ENCODE results near the gene ZIC4.
A peak's percentile ranks its signal among the peaks of the same experiment; 100 is the strongest.

Gene ZIC4

DNA sequence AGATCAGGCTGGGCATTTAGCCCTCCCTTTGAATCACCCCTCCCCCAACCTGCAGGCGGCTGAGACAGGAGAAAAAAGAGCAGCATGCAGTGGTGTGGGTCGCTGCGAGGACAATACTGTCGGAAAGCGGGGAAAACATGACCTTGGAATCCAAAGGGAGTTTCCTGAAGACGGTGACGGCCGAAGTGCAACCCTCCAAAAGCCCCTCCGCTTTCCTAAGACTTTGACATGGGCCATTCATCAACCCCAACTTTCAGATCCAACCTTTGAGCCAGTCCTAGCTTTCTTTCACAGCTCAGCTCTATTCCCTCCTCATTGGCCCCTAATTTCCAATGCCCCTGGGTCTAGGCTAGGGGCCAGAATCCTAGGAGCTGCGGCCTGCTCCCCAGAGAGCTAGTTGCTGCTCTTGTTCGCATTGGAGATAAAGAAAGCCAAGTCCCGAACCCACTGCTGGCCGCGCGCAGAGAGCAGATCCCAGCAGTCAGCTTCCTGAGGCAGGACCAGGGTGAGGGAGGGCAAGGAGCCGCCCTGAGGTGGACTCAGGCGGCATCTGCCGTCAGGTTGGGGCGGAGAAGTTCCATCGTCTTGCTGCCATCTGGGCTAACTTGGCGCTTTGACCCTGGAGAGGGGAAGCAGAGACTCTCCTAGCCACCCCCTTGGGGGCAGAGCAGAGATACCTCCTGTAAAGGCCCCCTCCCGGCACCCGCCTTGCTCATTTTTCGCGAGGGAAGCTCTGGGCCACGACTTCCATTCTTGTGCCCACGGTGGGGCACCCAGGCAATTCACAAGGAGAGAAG lies 914 bp downstream of the ZIC4 start:
- DNase-seq (ENCODE audit: low spot score) = no peak

DNA sequence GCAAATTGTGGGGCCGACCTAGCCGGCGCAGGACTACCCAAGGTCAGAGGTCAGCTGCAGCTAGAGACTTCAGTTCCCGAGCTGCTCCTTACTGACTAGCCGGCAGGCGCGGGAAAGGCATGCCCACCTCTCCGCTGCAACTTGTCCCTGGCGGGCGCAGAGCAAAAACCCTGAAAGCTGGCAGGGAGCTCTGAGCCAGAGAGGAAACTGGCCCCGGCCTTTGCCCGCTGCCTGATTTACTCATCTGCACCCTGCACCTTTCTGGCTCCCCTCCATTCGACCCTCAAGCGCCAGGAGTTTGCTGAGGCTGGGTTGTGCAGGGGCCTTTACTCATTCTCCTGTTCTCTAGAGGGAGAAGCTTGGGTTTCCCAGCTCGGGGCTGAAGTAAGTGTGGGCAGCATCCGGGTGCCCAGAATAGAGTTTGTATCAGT lies 1.5 kb downstream of the ZIC4 start:
- DNase-seq (ENCODE audit: low spot score) = no peak

DNA sequence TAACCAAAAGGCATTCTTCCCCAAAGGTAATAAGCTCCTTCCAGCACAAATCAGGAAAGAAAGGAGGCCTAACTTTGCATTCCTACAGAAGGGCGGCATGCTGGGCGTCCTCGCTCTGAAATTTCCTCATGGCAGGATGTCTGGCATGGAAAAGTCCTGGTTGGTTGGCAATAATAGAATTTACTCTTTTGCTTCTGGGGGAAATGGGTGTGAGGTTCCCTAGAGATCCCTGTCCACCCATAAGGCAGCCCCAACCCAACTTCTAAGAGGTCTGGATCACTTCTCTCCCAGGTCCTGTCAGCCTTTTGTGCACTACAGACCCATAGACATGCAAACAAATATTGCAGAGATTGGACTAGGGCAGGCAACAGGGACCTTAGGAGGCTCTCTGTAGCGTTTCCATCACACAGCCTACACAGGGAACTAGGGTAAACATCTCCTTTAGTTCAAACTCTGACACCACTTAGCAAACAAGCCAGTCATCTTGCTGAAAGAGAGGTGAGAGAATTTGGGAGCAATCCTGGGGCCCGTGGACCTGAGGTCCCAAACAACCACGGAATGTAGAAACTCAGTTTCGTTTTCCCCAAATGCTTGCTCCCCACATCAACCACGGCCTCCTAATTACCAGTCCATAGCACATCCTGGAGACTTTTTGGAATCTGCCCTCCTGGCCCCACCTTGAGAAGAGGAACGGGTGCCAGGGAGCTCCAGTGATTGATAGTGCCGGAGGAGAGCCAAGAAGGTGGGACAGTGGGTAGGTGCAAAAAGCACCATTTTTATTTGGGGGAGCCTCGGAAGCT lies 2.1 kb downstream of the ZIC4 start:
- DNase-seq (ENCODE audit: low spot score) = no peak

DNA sequence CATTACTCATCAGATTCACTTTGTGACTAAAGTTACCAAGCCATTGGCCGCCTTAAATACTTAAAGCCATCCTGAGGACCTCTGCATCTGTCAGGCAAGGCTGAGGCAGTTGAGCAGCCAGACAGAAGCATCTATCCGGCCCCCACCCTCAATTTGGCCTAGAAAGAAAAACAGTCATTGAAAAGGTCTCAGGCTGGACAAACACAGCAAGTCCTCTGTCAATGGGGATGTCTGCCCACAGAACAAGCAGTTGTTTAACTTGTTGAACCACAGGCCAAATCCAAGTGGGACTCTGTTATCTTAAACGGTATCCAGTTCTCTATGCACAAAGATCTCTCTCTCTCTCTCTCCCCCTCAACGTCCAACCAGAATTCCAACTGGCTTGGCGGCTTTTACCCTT lies 2.8 kb downstream of the ZIC4 start:
- no peak for DNase-seq (ENCODE audit: low spot score)

DNA sequence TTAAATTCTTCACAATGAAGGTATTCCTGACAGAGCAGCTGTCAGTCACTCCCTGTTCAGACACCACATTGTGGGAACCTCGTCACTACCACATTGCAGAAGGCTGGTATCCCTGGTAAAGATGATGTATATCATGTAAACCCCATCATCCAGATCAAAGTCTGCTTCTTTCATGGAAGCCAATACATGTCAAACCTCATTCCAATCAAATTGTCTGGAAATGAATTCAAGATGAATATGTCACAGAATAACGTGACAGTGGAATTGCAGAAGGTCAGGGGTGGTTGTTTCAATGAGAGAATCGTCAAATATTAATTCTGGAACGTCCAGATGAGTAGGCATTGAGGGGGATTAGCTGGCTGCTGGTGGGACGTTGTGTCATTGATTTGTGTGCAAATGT lies 4.2 kb downstream of the ZIC4 start:
- DNase-seq (ENCODE audit: low spot score) = no peak

DNA sequence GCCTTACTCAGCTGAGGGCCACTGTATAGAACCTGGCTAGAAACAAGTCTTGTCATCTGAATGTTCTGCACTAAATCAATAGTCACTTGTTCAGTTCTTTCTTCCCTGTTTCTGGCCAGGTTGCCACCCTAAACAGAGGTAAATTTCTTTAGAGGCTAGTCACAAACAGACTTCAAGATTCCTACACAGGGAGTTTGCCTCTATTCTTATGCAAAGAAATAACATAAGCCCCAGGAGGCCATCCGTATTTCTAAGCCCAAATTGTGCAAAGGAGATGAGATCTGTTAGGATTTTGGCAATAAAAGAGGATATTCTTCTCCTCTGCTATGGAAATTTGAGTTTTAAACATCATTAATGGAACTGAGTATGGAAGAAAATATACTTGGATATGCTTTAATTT lies 4.9 kb downstream of the ZIC4 start:
- no peak for DNase-seq (ENCODE audit: low spot score)

DNA sequence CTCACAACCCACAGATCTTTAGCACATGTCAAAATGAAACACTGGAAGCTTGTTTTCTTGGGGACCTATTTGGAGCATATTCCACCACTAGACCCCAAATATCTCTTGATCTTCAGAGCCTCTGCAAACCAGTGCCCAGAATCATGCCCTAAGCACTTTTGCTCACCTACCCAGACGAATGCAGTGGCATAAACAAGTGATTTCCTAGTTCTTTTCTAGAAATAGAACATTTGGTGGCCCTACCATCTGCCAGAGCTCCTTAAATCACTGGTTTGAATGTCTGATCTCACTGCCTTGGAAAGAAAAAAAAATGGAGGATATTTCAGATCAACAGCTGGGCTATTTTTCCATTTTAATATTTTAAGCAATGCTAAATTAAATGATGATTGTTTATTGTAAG lies 5.3 kb downstream of the ZIC4 start:
- no peak for DNase-seq (ENCODE audit: low spot score)

DNA sequence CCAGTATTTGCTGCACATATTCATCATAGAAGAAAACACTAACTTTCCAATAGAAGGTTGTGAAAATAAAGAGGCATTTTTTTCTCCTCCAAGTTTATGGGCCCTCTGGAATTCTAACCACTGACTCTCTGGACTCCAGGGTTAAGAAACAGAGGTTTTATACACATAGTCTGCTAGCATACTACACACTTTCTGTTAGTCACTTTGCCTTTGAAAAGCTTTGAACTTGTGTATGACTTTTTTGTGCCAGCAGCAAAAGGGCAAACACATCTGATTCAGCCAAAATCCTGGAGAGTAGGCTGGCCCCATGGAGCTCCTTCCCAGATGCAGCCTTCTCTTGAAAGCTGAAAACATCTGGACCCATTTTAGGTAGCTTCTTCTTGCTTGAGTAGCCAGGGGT lies 6.2 kb downstream of the ZIC4 start:
- no peak for DNase-seq (ENCODE audit: low spot score)

DNA sequence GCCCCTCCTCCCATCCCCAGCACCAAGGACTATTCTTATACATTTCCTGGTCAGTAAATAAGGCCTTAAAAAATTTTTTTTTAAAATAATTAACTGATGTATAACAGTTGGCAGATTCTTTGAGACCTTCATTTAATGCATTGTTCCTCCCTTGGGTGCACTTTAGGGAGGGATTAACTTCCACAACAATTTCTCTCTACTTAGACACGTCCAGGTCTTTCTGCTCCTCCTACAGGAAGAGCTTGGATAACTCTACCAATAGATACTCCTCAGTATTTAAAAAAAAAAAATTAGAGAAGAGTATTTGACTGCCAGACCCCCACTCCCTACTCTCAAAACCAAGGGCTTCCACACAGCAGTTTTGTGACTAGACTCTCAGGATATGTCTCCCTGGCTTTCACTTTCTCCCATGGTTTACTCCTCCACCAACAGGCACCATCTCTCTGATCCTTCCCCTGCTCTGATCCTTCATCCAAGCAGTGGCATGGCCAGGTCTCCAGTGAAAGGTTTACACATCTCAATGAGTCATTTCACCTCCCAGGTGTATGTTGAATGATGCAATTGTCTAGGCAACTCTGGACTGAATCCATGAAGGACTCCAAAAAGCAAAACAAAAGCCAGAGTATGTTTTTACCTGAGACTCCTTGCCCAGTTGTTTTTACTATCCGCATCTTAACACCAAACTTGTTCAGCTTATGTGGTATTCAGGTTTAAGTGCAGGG lies 7.4 kb downstream of the ZIC4 start:
- DNase-seq (ENCODE audit: low spot score) = no peak

DNA sequence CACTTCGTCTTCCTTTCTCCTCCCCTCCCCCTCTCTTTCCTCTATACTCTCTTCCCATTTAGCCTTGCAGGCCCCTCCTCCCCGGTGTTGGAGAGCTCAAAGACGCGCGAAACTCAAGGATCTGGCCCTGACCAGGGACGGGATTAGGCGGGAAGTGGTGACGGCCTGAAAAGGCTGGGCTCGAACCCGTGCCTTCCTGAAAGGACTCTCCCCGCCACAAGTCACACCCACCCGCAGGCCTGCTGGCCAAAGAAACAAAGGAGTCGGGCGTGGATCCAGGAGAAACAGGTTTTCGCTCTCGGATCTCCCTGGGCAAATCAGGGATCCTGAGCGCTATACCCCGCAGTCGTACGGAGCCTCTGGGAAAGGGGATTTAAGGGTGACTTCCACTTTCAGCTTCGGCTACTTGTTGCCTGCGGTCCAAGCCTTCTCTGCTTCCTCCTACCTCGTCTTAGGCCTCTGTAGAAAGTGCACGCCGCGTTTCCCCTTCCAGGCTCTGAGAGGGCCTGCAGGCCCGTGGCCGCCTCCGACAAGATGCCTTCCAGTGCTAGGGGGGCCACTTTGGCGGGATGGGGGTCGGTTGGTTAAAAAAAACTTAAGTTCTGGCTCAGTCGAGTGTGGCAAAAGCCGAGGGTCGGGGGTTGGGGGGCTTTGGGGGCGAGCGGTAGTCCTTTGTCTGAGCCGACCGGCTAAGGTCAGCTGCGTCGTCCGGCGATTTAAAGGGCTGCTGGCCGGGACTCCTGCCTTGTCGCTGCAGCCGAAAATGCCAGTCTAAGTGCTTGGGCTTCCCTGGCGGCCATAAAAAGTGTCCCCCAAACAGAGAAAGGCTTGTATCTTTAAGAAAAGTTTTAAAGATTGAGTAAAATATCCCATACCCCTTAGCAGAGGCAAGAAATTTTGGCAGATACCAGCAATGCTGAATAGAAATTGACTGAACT lies 8.2 kb downstream of the ZIC4 start:
- DNase-seq (ENCODE audit: low spot score) = no peak

DNA sequence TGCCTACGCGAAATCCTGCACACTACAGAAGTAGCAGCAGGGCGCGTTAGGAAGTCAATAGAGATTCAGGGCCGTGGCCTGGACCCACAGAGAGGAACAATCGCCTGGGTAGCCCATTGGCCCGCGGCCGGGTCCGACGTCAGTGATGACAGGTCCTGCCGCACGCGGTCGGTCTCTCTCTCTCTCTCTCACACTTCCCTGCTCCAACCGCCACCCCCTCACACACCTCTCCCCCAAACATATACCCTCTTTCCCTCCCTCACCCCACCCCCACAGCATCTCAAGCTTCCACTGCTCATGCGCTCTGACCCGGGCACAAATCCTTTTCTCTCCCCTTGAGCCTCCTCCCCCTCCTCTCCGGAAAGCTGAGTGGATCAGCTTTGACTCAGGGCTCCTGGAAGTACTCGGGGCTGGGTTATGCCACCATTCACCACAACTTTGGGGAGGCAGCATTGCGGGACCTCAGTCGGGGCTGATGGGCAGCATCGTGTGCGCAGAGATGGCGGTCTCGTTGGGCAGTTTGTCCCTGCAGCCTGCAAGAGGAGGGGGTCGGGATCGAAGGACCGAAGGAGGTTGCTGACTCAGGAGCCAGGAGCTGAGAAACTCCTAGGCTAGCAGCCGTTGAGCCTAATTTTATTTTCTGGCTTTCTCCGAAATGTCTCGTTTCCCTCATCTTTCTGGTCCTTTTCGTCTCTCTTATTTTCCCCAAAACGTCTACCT lies 9.0 kb downstream of the ZIC4 start:
- no peak for DNase-seq (ENCODE audit: low spot score)

DNA sequence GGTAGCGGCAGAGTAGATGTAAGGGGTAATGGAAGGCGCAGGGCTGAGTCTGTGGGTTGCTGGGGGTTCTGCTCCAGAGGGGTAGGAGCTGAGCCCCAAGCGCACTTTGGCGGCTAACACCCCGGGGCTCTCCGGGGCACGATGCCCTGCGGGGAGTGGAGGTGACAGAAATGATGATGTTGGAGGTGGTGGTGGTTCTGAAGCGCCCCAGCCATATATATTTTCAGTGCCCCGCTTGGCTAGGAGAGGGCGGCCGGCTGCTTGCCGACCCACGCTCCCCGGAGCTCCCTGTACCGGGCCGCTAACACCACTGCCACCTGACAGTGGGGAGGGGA lies 9.7 kb downstream of the ZIC4 start:
- DNase-seq (ENCODE audit: low spot score) = no peak

DNA sequence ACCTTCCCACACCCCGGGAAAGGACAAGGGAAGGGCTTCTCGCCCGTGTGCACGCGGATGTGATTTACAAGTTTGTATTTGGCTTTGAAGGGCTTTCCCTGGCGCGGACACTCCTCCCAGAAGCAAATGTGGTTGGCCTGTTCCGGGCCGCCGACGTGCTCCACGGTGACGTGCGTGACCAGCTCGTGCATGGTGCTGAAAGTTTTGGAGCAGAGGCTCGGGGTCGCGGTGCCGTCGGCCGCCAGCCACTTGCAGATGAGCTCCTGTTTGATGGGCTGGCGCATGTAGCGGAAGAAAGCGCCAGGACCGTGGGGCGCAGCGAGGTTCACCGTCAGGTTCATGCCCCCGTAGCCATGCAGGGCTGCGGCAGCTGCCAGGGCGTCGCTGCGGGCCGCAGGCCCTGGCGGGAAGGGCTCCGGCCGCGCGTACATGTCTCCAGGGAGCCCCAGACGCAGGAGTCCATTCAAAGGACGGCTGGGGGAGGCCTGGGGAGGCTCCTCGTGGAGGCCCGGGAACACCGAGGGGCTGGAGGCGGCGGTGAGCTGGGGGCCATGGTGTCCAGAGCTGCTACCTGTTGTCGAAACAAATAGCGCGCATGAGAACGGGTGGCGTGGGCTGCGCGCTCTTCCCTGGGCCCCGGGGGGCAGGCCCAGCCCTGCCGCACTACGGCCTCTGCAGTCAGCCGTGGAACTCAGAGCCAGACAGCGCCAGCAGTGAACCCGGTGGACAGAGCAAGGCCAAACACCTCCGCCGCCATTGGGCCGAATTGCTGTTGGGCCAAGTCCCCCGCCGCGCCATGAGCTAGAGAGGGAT lies 10.2 kb downstream of the ZIC4 start:
- no peak for DNase-seq (ENCODE audit: low spot score)

DNA sequence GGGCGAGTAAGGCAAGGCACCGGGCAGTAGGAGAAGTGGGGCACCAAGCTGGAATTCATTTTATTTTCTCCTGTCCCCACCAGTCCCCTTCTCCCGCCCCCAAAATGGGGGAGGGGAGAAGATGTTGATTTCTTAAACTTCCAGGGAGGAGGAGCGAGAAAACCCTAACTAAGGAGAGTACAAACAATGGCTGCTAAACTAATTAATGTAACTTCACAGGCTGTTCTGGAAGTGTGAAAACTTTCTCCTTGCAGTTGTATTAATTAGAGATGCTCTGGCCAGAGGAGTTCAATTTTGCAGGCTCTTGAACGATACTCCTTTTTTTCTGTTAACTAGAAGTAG lies 11.5 kb downstream of the ZIC4 start:
- no peak for DNase-seq (ENCODE audit: low spot score)

DNA sequence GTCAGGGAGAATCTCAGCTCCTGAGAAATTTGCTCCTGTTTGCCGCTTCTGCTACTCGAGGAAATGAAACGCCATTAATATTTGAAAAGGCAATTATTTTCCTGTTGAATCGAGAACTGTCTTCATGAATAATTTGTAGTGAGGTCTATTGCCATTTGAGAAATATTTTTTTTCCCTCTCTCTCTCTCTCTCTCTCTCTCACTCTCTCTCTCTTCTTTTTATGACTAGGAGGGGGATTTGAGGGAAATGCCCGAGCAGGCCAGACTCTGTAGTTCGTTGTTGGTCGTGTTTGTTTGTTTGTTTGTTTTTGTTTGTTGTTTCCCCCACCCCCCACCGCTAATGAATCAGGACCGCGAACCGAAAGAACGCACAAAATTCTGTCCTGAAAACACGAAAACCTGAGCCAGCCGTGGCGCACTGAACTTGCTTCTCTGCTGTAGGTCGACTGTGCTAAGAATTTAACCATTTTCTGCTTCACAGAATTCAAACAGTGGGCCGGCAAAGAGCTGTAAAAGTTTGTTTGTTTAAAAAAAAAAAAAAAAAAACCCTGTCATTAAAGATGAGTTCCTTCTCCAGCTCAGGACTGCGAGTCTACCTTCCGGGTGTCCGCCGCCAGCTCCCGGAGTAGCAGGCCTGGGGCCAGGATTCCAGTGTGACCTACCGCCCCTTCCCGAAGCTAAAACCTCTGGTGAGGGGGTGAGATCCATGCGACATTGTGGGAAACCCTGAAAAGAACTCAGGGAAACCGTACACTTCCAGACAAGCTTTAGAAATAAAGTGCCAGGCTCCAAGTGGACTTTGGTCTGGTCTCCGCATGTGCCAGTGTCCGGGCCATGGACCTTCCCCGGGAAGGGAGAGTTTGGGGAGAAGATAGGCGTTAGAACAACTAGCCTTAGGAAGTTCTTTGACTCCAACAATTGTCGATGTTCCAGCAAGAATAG lies 12.1 kb downstream of the ZIC4 start:
- DNase-seq (ENCODE audit: low spot score) = no peak

DNA sequence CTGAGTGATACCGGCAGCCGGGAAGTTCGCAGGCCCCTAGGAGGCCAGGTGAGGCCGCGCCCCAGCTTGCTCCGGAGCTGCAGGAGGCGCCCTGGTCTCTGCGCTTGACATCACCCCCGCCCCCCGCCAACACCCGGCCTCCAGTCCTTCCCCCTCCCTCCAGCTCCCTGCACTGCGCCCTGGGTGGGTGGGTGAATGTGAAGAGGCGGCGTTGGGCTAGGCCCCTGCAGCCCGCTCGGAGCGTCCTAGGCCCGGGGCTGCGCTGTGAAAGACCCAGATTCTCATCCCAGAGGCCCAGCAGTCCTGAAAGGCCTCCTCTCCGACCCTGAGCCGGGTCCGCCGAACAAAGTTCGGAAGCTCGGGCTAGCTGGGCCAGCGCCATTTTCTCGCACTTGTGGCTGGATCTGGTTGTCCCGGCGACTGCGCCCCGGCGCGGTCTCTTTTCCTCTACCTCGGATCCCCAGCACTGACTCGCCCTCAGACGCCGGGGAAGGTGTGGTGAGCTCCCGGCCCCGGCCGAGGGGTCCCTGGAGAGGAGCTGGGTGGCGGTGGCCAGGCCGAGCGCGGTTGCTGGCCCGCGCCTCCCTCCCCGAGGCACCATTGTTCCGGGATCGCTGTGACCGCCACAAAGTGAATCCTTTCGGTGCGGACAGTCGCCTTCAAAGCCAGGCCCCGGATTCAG lies 12.9 kb downstream of the ZIC4 start:
- DNase-seq (ENCODE audit: low spot score) = peak; percentile 50

DNA sequence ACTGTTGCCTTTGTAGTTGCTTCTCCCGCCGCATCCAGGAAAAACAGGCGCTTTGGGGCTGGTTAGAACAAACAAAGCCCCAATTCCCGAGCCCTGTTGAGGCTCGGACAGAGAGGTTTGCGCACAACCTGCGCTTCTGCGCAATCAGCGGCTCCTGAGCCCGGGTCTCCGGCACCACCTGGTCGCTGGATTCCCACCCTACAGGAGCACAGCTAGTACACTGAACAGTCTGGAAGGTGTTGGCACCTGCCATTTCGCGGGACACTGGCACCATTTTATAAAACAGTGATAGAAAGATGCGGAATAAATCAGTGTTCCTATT lies 13.8 kb downstream of the ZIC4 start:
- DNase-seq (ENCODE audit: low spot score) = no peak
